Memory B cell (primary cell): ENCODE measurements around the gene PPP4R3B.
A peak's percentile ranks its signal among the peaks of the same experiment; 100 is the strongest.

Experiments
- ATAC-seq: fragments of 150-1000 bp; cut with Tn5 transposase; 2 replicates; pipeline ENCODE4 v1.10.0; 2021; ENCODE audit warnings: low read depth, mild to moderate bottlenecking, moderate library complexity
- DNase-seq, 2 donors: peaks; one replicate each; pipeline ENCODE4 v3.0.0; 2022; ENCODE audit warnings: low spot score in 2 of 2
- H3K27ac Mint-ChIP-seq: one replicate; pipeline ENCODE4 v1.8.0; 2022; ENCODE audit warnings: mild to moderate bottlenecking, moderate library complexity, mixed read lengths
- H3K27me3 Mint-ChIP-seq: one replicate; pipeline ENCODE4 v1.8.0; 2022; ENCODE audit warnings: mixed read lengths
- H3K36me3 Mint-ChIP-seq: one replicate; pipeline ENCODE4 v1.8.0; 2022; ENCODE audit warnings: mild to moderate bottlenecking, mixed read lengths
- H3K4me1 Mint-ChIP-seq: one replicate; pipeline ENCODE4 v1.8.0; 2022; ENCODE audit warnings: mixed read lengths
- H3K4me3 Mint-ChIP-seq: one replicate; pipeline ENCODE4 v1.8.0; 2022; ENCODE audit warnings: mild to moderate bottlenecking, moderate library complexity, mixed read lengths
- H3K9me3 Mint-ChIP-seq: one replicate; pipeline ENCODE4 v1.8.0; 2022; ENCODE audit warnings: mixed read lengths

PPP4R3B gene

DNA sequence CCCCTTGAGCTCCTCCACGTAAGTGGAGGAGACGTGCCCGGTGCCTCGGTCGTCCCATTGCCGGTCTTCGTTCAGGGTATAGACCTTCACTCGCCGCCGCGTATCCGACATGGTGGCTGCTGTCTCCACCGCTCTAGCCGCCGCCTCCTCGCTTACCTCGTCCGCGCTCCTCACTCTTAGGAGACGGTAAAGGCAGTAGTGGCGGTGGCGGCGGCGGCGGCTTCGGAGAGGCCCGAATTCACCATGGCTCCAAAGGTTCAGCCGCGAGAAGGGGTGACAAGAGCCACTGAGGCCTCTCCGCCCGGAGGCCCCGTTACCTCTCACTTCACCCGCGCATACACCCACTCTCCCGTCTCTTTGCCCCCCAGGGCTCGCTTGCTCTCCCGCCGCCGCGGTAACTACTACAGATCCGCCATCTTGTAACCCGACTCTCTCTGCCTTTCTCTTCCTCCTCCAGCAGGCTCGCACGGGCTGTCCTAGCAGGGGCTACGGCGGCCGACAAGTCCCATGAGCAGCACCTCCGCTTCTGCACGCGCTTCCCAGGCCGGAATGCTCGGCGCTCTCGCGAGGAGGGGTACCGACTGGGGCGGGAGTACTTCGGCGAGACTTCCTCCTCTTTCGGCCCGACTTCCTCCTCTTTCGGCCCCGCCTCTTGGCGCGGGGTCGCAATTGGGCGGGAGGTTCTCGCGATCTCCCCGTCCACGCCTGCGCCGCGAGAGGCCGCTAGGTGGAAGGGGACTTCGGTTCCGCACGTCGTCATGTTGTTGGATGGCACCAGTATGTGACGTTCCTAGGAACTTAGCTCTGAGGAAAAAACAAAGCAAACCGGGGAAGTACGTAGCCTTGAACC, at the start of gene PPP4R3B:
Gene PPP4R3B (minus strand): TSS at position 448 of the 850 bp plus-strand sequence. CDS start 337 bp downstream, at position 111.
- DNase-seq = peak; percentile 92 to 98
- H3K27ac Mint-ChIP-seq = no peak within 1 kb of the TSS
- H3K4me3 Mint-ChIP-seq = no peak within 1 kb of the TSS
- ATAC-seq = peak; percentile 76
- H3K9me3 Mint-ChIP-seq = no peaks in the 10 kb centered on the region
- H3K4me1 Mint-ChIP-seq = peaks cover 23% of the 10 kb centered on the region
- H3K36me3 Mint-ChIP-seq = peaks cover 13% of the 10 kb centered on the region
- H3K27me3 Mint-ChIP-seq = no peaks in the 10 kb centered on the region

DNA sequence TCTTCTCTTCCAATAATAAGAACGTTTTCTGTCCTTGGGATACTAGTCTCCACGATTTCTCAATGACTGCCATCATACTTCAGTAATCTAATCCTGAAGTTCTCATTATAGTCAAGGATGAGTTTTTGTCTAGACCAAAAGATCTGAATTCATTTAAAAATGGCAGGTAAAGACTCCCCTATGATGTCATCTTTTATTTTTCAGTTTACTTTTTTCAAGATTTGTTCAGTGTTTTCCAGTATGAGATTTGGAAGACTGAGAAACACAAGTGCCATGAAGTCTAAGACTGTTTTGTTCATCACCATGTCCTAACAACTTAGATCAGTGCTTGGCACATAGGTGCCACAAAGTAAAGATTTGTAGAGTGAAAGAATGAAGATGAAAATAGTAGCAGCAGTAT, 35.8 kb upstream of the PPP4R3B start:
- DNase-seq (no peak), ATAC-seq (no peak)
- Mint-ChIP-seq H3K9me3 (no peaks in the 10 kb centered on the region), H3K4me1 (no peaks in the 10 kb centered on the region), H3K4me3 (no peak overlapping the region), H3K36me3 (peaks cover 18% of the 10 kb centered on the region), H3K27ac (no peak overlapping the region), H3K27me3 (no peaks in the 10 kb centered on the region)

DNA sequence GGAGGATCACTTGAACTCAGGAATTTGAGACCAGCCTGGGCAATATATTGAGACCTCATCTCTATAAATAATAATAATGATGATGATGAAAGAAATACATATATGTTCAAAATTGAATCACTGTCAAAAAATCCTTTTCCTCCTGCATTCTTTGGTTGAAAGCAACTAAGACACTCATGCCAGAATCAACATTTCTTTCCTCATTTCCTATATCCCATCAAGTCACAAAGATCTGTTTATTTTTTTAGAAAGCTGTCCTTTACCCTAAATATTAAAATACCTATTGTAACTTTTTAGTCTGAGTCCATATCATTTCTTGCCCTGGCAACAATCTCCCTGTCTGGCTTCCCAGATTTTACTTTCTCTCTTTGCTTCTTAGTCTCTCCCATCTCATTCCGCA, 31.8 kb upstream of the PPP4R3B start:
- H3K9me3 Mint-ChIP-seq = no peaks in the 10 kb centered on the region
- H3K27ac Mint-ChIP-seq = no peak overlapping the region
- H3K36me3 Mint-ChIP-seq = peaks cover 11% of the 10 kb centered on the region

DNA sequence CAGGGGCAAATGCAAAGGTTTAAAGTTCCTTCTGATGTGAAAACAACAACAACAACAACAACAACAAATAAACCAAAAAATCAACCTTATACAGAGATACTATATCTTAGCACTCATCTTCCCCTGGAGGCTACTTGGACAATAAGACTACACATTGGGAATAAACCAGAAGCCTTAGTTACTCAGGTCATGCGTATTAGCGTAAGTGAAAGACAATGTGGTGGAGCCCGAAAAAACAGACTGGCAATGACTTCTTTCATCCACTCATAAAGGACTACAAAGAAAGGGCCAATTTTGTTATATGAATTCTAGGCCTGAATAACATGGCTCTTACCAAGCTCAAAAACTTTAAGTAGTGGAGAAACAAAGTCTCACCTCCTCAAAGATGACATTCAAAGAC, 19.4 kb upstream of the PPP4R3B start:
- H3K9me3 Mint-ChIP-seq = no peaks in the 10 kb centered on the region
- no peak for DNase-seq

More for the DNA sequence above, 31.8 kb upstream of the PPP4R3B start:
- DNase-seq (no peak), ATAC-seq (no peak)
- Mint-ChIP-seq H3K4me3 (no peak overlapping the region), H3K27me3 (no peaks in the 10 kb centered on the region), H3K4me1 (no peaks in the 10 kb centered on the region)

GRCh38 chr2:55628931-55629330, 11.5 kb upstream of the PPP4R3B start:
- no peak for DNase-seq
- Mint-ChIP-seq H3K4me1 (peaks cover 29% of the 10 kb centered on the region), H3K27me3 (no peaks in the 10 kb centered on the region), H3K36me3 (peaks cover 14% of the 10 kb centered on the region), H3K4me3 (no peak overlapping the region), H3K27ac (peak overlapping the region; percentile 21), H3K9me3 (no peaks in the 10 kb centered on the region)
- no peak for ATAC-seq

More for the DNA sequence above, 19.4 kb upstream of the PPP4R3B start:
- Mint-ChIP-seq H3K4me1 (no peaks in the 10 kb centered on the region), H3K36me3 (peaks cover 18% of the 10 kb centered on the region), H3K27ac (no peak overlapping the region), H3K27me3 (no peaks in the 10 kb centered on the region), H3K4me3 (no peak overlapping the region)
- no peak for ATAC-seq

DNA sequence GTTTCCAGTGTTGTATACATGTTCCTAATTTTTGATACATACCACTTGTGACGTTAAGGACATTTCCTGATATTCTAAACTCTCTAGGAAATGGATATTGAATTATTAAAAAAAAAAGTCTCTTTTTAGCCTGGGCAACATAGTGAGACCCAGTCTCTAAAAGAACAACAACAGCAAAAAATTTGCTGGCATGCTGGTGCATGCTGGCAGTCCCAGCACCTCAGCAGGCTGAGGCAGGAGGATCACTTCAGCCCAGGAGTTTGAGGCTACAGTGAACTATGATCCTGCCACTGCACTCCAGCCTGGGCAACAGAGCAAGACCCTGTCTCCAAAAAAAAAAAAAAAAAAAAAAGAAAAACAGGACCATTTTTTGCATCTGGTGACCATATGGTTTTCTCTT, 10.5 kb upstream of the PPP4R3B start:
- peaks cover 14% of the 10 kb centered on the region for H3K36me3 Mint-ChIP-seq
- peaks cover 37% of the 10 kb centered on the region for H3K4me1 Mint-ChIP-seq
- H3K27ac Mint-ChIP-seq = no peak overlapping the region
- no peaks in the 10 kb centered on the region for H3K9me3 Mint-ChIP-seq
- no peaks in the 10 kb centered on the region for H3K27me3 Mint-ChIP-seq
- no peak overlapping the region for H3K4me3 Mint-ChIP-seq
- ATAC-seq (no peak), DNase-seq (no peak)

- no peaks in the 10 kb centered on the region for H3K27me3 Mint-ChIP-seq
- H3K36me3 Mint-ChIP-seq = peaks cover 19% of the 10 kb centered on the region
- no peak overlapping the region for H3K27ac Mint-ChIP-seq
- H3K4me1 Mint-ChIP-seq = peaks cover 45% of the 10 kb centered on the region
- ATAC-seq = no peak
- DNase-seq = no peak
- no peaks in the 10 kb centered on the region for H3K9me3 Mint-ChIP-seq
- no peak overlapping the region for H3K4me3 Mint-ChIP-seq
These were observed 4.4 kb upstream of the PPP4R3B start for GRCh38 chr2:55621802-55622201.

DNA sequence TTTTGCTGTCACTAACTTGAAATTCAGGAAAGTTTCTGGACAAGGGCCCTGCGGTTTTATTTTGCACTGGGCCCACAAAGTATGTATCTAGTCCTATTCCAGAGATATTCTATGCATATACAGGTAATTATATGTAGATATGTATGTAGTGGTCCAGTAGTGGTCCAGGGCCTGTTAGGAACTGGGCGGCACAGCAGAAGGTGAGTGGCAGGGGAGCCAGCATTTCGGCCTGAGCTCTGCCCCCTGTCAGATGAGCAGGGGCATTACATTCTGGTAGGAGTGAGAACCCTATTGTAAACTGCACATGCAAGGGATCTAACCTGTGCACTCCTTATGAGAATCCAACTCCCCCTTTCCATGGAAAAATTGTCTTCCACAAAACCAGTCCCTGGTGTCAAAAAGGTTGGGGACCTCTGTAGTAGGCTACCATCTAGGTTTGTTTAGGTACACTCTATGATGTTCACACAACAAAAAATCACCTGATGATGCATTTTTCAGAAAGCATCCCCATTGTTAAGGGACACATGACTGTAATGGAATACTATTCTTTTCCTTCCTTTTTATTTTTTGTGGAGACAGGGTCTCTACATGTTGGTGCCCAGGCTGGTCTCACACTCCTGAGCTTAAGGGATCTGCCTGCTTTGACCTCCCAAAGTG, 2.8 kb upstream of the PPP4R3B start:
- Mint-ChIP-seq H3K4me3 (peak overlapping the region; percentile 67), H3K27ac (no peak overlapping the region), H3K27me3 (no peaks in the 10 kb centered on the region), H3K9me3 (no peaks in the 10 kb centered on the region), H3K36me3 (peaks cover 13% of the 10 kb centered on the region), H3K4me1 (peaks cover 35% of the 10 kb centered on the region)
- DNase-seq = no peak
- no peak for ATAC-seq

- Mint-ChIP-seq H3K4me3 (no peak overlapping the region), H3K4me1 (peaks cover 28% of the 10 kb centered on the region), H3K27ac (no peak overlapping the region), H3K27me3 (no peaks in the 10 kb centered on the region), H3K9me3 (no peaks in the 10 kb centered on the region), H3K36me3 (peaks cover 15% of the 10 kb centered on the region)
- DNase-seq = peak; percentile 39 to 50
- no peak for ATAC-seq
These were observed 1.0 kb upstream of the PPP4R3B start for GRCh38 chr2:55618275-55619055.

GRCh38 chr2:55618025-55618274, 528 bp upstream of the PPP4R3B start:
- Mint-ChIP-seq H3K27me3 (no peaks in the 10 kb centered on the region), H3K4me3 (no peak overlapping the region), H3K4me1 (peaks cover 25% of the 10 kb centered on the region), H3K36me3 (peaks cover 15% of the 10 kb centered on the region), H3K9me3 (no peaks in the 10 kb centered on the region), H3K27ac (no peak overlapping the region)
- ATAC-seq = no peak
- no peak for DNase-seq

DNA sequence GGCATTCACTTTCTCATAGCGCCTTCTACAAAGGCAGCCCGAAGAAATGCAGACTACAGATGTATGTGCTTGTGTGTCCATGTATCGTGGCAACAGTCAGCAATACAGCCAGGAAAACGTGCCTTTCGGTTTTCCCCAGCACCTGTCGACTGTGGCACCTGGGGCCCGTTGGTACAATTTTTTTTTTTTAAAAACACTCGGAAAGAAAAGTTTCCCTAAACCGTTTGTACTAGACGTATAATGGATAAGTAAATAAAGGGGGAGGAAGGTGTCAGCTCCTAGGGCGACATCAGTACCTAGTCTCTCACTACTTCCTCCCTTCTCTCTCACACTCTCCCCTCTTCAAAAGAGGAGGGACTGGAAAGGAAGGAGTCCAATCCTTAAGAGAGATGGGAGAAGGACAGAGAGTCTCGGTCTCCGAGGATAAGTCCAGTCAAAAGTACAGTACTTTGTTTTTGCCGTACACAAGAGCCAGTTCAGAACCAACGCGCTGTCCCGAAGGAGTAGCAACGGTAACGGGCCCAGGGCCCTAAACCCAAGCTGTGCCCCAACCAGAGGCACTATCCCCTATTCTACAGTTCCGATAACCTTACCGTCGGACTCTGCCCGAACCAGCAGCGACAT, 759 bp downstream of the PPP4R3B start:
- no peaks in the 10 kb centered on the region for H3K9me3 Mint-ChIP-seq
- peaks cover 22% of the 10 kb centered on the region for H3K4me1 Mint-ChIP-seq
- ATAC-seq = peak; percentile 38
- peaks cover 12% of the 10 kb centered on the region for H3K36me3 Mint-ChIP-seq
- DNase-seq = peak; percentile 62 to 70
- no peak overlapping the region for H3K27ac Mint-ChIP-seq
- no peaks in the 10 kb centered on the region for H3K27me3 Mint-ChIP-seq
- no peak overlapping the region for H3K4me3 Mint-ChIP-seq

DNA sequence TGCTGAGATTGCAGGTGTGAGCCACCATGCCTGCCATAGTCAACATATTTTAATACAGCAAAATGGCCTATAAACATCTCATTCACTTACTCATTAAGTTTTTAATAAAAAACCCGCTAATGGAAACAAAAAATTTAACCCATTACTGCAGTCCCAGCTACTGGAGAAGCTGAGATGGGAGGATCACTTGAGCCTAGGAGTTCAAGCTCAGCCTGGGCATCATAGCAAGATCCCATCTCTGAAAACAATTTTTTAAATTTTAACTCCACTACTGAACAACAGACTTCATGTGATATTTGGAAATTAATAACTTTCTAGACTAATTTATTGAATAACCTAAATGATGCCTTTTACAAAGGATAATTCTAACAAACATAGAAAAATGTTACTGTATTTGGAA, 5.4 kb downstream of the PPP4R3B start:
- Mint-ChIP-seq H3K27ac (no peak overlapping the region), H3K9me3 (no peaks in the 10 kb centered on the region), H3K36me3 (peaks cover 15% of the 10 kb centered on the region), H3K4me1 (peaks cover 16% of the 10 kb centered on the region), H3K27me3 (no peaks in the 10 kb centered on the region), H3K4me3 (no peak overlapping the region)
- DNase-seq = no peak
- ATAC-seq = no peak

- H3K27me3 Mint-ChIP-seq = no peaks in the 10 kb centered on the region
- H3K4me3 Mint-ChIP-seq = no peak overlapping the region
- no peaks in the 10 kb centered on the region for H3K9me3 Mint-ChIP-seq
- peak overlapping the region; percentile 48 for H3K27ac Mint-ChIP-seq
- peaks cover 18% of the 10 kb centered on the region for H3K4me1 Mint-ChIP-seq
- H3K36me3 Mint-ChIP-seq = peaks cover 16% of the 10 kb centered on the region
- ATAC-seq = no peak
- no peak for DNase-seq
These were observed 6.3 kb downstream of the PPP4R3B start for GRCh38 chr2:55610954-55611743.
